ENCODE measurements around the gene STX10.
A peak's percentile ranks its signal among the peaks of the same experiment; 100 is the strongest.
"Not testable (repeated sequence)": the region's sequence is repeated elsewhere in the genome, so short reads cannot be mapped to it uniquely, and the experiment has no call there.

Gene STX10, protein sequence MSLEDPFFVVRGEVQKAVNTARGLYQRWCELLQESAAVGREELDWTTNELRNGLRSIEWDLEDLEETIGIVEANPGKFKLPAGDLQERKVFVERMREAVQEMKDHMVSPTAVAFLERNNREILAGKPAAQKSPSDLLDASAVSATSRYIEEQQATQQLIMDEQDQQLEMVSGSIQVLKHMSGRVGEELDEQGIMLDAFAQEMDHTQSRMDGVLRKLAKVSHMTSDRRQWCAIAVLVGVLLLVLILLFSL

GRCh38 chr19:13150187-13150930 lies at the start of gene STX10, which contains the start of gene IER2:
STX10 (minus strand) TSS chr19:13150375; CDS start chr19:13150173, 202 bp downstream.
IER2 (plus strand) TSS chr19:13150411; CDS start chr19:13153187, 2,776 bp downstream.
- DNase-seq: peak; percentile 95

- no peak for DNase-seq
Observed at GRCh38 chr19:13198634-13199033, 48.5 kb upstream of the STX10 start.

- peak; percentile 72 for DNase-seq
Observed at GRCh38 chr19:13195678-13196077, 45.5 kb upstream of the STX10 start.

- no peak for DNase-seq
Observed at GRCh38 chr19:13190781-13191540, 40.8 kb upstream of the STX10 start.

GRCh38 chr19:13189600-13189999 lies 39.4 kb upstream of the STX10 start:
- DNase-seq: no peak

- DNase-seq: no peak
Observed at GRCh38 chr19:13187419-13187818, 37.2 kb upstream of the STX10 start.

- not testable (repeated sequence) for DNase-seq
Observed at GRCh38 chr19:13186688-13187087, 36.5 kb upstream of the STX10 start.

- not testable (repeated sequence) for DNase-seq
Observed at GRCh38 chr19:13185763-13186657, 35.8 kb upstream of the STX10 start.

GRCh38 chr19:13184926-13185325 lies 34.8 kb upstream of the STX10 start:
- DNase-seq: not testable (repeated sequence)

DNA sequence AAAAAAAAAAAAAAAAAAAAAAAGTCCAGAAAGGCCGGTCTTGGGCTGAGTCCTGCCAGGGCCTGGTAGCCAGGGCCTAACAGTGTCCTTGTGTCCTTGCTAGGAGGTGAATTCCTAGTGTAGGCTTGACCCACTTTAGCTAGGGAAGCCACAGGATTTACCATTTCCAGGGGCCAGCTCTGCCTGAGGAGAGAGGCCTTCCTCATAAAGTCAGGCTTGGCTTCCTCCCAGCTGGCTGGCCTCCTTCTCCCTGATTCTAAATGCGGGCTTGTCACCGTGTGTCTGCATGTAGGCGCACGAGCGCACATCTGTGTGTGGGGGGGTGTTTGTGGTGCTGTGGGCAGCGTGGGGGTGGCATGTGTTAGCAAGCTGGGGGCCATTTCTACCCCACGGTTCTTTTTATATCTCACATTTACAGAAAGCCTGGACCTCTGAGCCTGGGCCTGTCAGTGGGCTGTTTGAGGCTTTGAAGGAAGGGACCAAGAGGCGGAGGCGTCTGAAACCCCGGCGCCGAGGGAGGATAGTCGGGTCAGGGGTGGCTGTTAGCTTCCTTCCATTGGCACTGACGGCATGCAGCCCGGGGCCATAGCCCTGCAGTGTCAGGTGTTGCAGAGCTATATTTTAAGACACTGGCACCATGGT lies 31.7 kb upstream of the STX10 start:
- DNase-seq: peak; percentile 80

DNA sequence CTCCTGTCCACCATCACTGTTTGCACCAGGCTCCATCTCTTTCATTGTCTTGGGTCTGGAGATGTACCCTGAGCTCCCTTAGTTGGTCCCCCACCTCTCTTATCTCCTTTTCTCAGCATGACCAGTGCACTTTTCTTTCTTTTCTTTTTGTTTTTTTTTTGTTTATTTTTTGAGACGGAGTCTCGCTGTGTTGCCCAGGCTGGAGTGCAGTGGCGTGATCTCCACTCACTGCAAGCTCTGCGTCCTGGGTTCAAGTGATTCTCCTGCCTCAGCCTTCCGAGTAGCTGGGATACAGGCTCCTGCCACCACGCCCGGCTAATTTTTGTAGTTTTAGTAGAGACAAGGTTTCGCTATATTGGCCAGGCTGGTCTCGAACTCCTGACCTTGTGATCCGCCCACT lies 28.1 kb upstream of the STX10 start:
- not testable (repeated sequence) for DNase-seq

DNA sequence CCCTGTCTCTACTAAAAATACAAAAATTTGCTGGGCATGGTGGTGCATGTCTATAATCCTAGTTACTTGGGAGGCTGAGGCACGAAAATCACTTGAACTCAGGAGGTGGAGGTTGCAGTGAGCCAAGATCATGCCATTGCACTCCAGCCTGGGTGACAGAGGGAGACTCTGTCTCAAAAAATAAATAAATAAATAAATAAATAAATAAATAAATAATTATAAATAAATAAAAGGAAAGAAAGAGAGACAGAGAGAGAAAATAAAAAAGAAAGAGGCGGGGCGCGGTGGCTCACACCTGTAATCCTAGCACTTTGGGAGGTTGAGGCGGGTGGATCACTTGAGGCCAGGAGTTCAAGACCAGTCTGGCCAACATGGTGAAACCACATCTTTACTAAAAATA lies 27.4 kb upstream of the STX10 start:
- not testable (repeated sequence) for DNase-seq

DNA sequence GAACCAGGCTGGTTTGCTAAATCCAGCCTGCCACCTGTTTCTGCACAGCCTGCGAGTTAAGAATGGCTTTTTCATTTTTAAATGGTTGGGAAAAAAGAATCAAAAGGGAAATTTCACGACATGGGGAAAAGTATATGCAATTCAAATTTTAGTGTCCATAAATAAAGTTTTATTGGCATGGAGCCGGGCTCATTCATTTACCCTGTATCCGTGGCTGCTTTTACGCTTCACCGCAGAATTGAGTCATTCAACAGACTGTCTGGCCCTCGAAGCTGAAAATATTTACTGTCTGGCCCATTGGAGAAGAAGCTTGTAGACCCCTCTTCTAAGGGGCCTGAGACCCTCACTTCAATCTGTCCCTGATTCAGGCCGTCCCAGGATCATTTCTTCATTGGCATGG lies 26.2 kb upstream of the STX10 start:
- DNase-seq: no peak

DNA sequence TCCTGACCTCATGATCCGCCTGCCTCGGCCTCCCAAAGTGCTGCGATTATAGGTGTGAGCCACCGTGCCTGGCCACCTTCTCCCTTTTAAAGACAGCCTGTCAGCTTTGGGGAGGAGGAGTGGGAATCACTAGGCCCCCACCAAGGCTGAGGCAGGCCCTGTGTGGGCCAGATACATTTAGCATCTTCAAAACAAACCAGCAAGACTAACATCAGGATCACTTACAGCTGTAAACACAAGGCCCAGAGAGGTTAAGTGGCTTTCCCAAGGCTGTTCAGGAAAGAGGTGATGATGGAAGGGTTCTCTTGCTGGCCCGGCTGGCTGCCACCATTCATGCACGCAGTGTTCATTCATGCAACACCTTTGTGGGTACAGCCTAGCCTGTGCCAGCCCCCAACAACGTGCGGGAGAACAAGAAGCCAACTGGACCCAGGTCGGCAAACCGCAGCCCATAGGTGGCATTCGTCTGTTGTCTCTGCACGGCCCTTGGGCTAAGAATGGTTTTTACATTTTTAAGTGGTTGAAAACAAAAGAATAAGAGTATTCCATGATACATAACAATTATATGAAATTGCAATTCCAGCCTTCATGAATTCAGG lies 23.1 kb upstream of the STX10 start:
- DNase-seq: peak; percentile 68

DNA sequence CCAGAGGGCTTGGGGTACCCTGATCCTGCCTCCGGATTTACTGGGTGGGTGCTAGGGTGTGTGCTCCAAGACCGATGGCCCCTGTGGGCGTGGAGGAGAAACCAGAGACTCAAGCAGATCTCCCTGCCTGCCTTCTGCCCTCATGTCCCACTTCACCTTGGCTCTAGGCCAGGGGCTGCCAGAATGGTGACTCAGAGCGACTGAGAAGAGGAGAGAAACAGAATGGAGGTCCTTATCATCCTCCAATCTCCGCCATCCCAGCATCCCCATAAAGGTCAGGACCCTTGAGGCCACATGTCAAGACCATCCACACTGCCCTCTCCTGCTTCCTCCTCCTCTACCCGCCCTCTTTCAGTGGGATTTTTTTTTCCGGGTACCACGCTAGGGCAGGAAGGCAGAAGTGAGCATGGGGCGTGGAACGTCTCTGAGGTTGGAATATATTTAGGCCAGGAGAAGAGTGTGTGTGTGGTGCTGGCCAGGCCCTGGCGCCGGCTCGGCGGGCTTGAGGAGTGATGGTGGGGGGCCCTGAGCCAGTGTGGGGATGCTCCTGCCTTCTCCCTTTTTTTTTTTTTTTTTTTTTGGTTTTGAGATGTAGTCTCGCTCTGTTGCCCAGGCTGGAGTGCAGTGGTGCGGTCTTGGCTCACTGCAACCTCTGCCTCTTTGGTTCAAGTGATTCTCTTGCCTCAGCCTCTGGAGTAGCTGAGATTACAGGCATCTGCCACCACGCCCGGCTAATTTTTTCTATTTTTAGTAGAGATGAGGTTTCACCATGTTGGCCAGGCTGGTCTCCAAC lies 22.4 kb upstream of the STX10 start:
- peak; percentile 92 for DNase-seq

DNA sequence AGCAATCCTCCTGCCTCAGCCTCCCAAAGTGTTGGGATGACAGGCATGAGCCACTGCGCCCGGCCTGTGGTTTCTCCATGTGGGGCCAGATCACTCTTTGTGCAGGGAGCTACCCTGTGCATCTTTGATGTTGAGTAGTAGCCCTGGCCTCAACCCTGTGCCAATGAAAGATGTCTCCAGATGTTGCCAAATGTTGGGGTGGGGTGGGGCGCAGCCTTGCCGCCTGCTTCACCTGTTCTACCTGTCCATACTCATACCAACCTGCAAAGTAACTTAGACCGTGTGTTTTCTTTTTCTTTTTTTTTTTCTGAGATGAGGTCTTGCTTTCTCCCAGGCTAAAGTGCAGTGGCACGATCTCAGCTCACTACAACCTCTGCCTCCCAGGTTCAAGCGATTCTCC lies 21.0 kb upstream of the STX10 start:
- no peak for DNase-seq

GRCh38 chr19:13169769-13170168 lies 19.6 kb upstream of the STX10 start:
- no peak for DNase-seq

- not testable (repeated sequence) for DNase-seq
Observed at GRCh38 chr19:13166151-13166550, 16.0 kb upstream of the STX10 start.

GRCh38 chr19:13165162-13165997 lies 15.2 kb upstream of the STX10 start:
- no peak for DNase-seq
